Ishikawa (cell line): ENCODE data around the gene FLAD1.

Experiments used
- EP300 ChIP-seq: IDR thresholded peaks from 2 replicates; pipeline ENCODE4 v1.6.1; 2012; ENCODE audit warnings: borderline replicate concordance
- FOXM1 ChIP-seq: IDR thresholded peaks from 2 replicates; pipeline ENCODE4 v1.6.1; 2012; ENCODE audit warnings: low read depth, borderline replicate concordance
- RAD21 ChIP-seq: IDR thresholded peaks from 2 replicates; pipeline ENCODE4 v1.6.1; 2012; ENCODE audit warnings: low read depth
- TCF12 ChIP-seq: IDR thresholded peaks from 2 replicates; pipeline ENCODE4 v1.6.1; 2012; ENCODE audit warnings: low read depth

GRCh38 chr1:154998818-154999570, 15.8 kb downstream of the FLAD1 start:
- TF ChIP-seq RAD21, result peak; percentile 63
- no peak for TF ChIP-seq FOXM1
- no peak for TF ChIP-seq EP300
- no peak for TF ChIP-seq TCF12
